ENCODE results near the gene AXL.

GRCh38 chr19:41232686-41233085, 13.7 kb downstream of the AXL start:
- no peak for TF ChIP-seq CTCF (IDR thresholded peaks at IDR 0.05)
- TF ChIP-seq POLR2A (IDR thresholded peaks at IDR 0.05), result no peak

Data from Peyer's patch (tissue), 4 donors.